ENCODE data around the gene CIAO1. TPM values are rescaled to one million over a fixed set of nuclear protein-coding genes. Genes with fewer than 3 reads are reported as not detected.
A peak's percentile ranks its signal among the peaks of the same experiment; 100 is the strongest.

The CIAO1 gene
- total and polyA plus RNA-seq, 2 donors (not counting 1 experiment from before 2014, with no cell fraction given) = 74.8 to 85.4 TPM

- Histone ChIP-seq H4K20me1 (ENCODE audit: control insufficient read depth, insufficient read depth, low read length, poor library complexity, severe bottlenecking) (no peaks in the 10 kb centered on the region), H3K9ac (ENCODE audit: low read length) (peak overlapping the region; percentile 62), H3K27me3 (replicated peaks in 1 of 4; ENCODE audit: control extremely low read depth in 1 of 4, control insufficient read depth in 3 of 4, insufficient read depth in 4 of 4, low read length in 3 of 4) (no peaks in the 10 kb centered on the region), H3K4me1 (ENCODE audit: control insufficient read depth in 2 of 2, insufficient read depth in 2 of 2, low read length in 2 of 2) (peaks cover 34 to 51% of the 10 kb centered on the region in 2 donors), H3K4me3 (ENCODE audit: control extremely low read depth in 1 of 5, extremely low read depth in 1 of 5, insufficient read depth in 1 of 5, low read depth in 2 of 5, low read length in 4 of 5) (peak overlapping the region; percentile 4 to 42 (median 38)), H2AFZ (ENCODE audit: insufficient read depth, low read depth, low read length, poor library complexity, severe bottlenecking) (peak overlapping the region; percentile 79), H3K79me2 (ENCODE audit: control insufficient read depth, insufficient read depth, low read length) (peaks cover 4% of the 10 kb centered on the region), H3K9me3 (ENCODE audit: control extremely low read depth in 1 of 3, control insufficient read depth in 2 of 3, insufficient read depth in 1 of 3, low read length in 2 of 3) (peaks cover 0 to 12% (median 3%) of the 10 kb centered on the region in 3 donors), H3K36me3 (replicated peaks in 1 of 2; ENCODE audit: control extremely low read depth in 1 of 2, control insufficient read depth in 1 of 2, extremely low read depth in 1 of 2, insufficient read depth in 2 of 2, low read length in 1 of 2) (peaks cover 0 to 3% of the 10 kb centered on the region in 2 experiments), H3K27ac (ENCODE audit: low read length in 2 of 2) (peak overlapping the region; percentile 77 to 93), H3K4me2 (replicated peaks; ENCODE audit: low read depth, low read length, poor library complexity, severe bottlenecking) (peak overlapping the region; percentile 78)
- peaks cover 46% of the 10 kb centered on the region for H3K4me1 Mint-ChIP-seq
- H3K9me3 Mint-ChIP-seq (ENCODE audit: insufficient read depth) = no peaks in the 10 kb centered on the region
- intact Hi-C loops (cut with micrococcal nuclease) = loop anchor here (1.0 to 2.0 kb wide), 3 partner anchors 17 to 34 kb away; partner anchors contain the start of genes STARD7 and TMEM127
- POLR2A ChIA-PET = interaction anchor here (0.6 to 2.4 kb wide), 6 partner anchors 8 to 114 kb away, joined by 4 to 13 read pairs (median 5); partner anchors contain the start of gene STARD7
- CTCF ChIA-PET = interaction anchor here (0.9 to 2.1 kb wide), 10 partner anchors 9 to 125 kb away, joined by 3 to 9 read pairs (median 4); partner anchors contain the start of genes ASTL, CIAO1 and TMEM127
- H3K27me3 Mint-ChIP-seq = no peaks in the 10 kb centered on the region
- peak overlapping the region; percentile 76 for H3K4me3 Mint-ChIP-seq
- DNase-seq (peak; percentile 67), ATAC-seq (ENCODE audit: low read depth) (peak; percentile 86)
- WGBS (ENCODE audit: insufficient coverage) = no CpG with 5 or more reads among the region's 5 CpGs
- peak overlapping the region; percentile 95 for H3K27ac Mint-ChIP-seq
- no peak for TF ChIP-seq EZH2 (IDR thresholded peaks at IDR 0.05; ENCODE audit: borderline replicate concordance, insufficient read depth, low read depth, low read length, poor library complexity, severe bottlenecking)
- TF ChIP-seq CTCF (IDR thresholded peaks at IDR 0.05) = no peak
Observed at GRCh38 chr2:96241900-96242611, 24.0 kb upstream of the CIAO1 start.

- no peak overlapping the region for H3K4me3 ChIP-seq (ENCODE audit: control extremely low read depth in 1 of 5, extremely low read depth in 1 of 5, insufficient read depth in 1 of 5, low read depth in 2 of 5, low read length in 4 of 5)
- peaks cover 0 to 3% of the 10 kb centered on the region in 2 experiments for H3K36me3 ChIP-seq (replicated peaks in 1 of 2; ENCODE audit: control extremely low read depth in 1 of 2, control insufficient read depth in 1 of 2, extremely low read depth in 1 of 2, insufficient read depth in 2 of 2, low read length in 1 of 2)
- no peak overlapping the region for H3K4me2 ChIP-seq (replicated peaks; ENCODE audit: low read depth, low read length, poor library complexity, severe bottlenecking)
- ChIA-PET POLR2A (no interaction called here), CTCF (interaction anchor here (0.7 to 1.1 kb wide), 2 partner anchors 10 to 21 kb away, joined by 3 to 4 read pairs; no protein-coding TSS in a partner anchor)
- Mint-ChIP-seq H3K4me3 (no peak overlapping the region), H3K9me3 (ENCODE audit: insufficient read depth) (no peaks in the 10 kb centered on the region), H3K4me1 (peaks cover 48% of the 10 kb centered on the region), H3K27me3 (no peaks in the 10 kb centered on the region), H3K27ac (no peak overlapping the region)
- H4K20me1 ChIP-seq (ENCODE audit: control insufficient read depth, insufficient read depth, low read length, poor library complexity, severe bottlenecking) = no peaks in the 10 kb centered on the region
- peaks cover 4% of the 10 kb centered on the region for H3K79me2 ChIP-seq (ENCODE audit: control insufficient read depth, insufficient read depth, low read length)
- H3K9me3 ChIP-seq (ENCODE audit: control extremely low read depth in 1 of 3, control insufficient read depth in 2 of 3, insufficient read depth in 1 of 3, low read length in 2 of 3) = peaks cover 0 to 12% (median 3%) of the 10 kb centered on the region in 3 donors
- WGBS (ENCODE audit: insufficient coverage) = 100% methylated on average over 4 of the region's 5 CpGs
- DNase-seq = no peak
- H3K27ac ChIP-seq (ENCODE audit: low read length in 2 of 2) = no peak overlapping the region
- H3K9ac ChIP-seq (ENCODE audit: low read length) = no peak overlapping the region
- no peak overlapping the region for H2AFZ ChIP-seq (ENCODE audit: insufficient read depth, low read depth, low read length, poor library complexity, severe bottlenecking)
- H3K27me3 ChIP-seq (replicated peaks in 1 of 4; ENCODE audit: control extremely low read depth in 1 of 4, control insufficient read depth in 3 of 4, insufficient read depth in 4 of 4, low read length in 3 of 4) = no peaks in the 10 kb centered on the region
- no peak for ATAC-seq (ENCODE audit: low read depth)
- TF ChIP-seq EZH2 (IDR thresholded peaks at IDR 0.05; ENCODE audit: borderline replicate concordance, insufficient read depth, low read depth, low read length, poor library complexity, severe bottlenecking) = no peak
- TF ChIP-seq CTCF (IDR thresholded peaks at IDR 0.05) = no peak
- intact Hi-C loops (cut with micrococcal nuclease) = loop anchor here (2.0 kb wide), 1 partner anchor 21 kb away; the partner anchor contains the start of gene TMEM127
- peaks cover 34 to 51% of the 10 kb centered on the region in 2 donors for H3K4me1 ChIP-seq (ENCODE audit: control insufficient read depth in 2 of 2, insufficient read depth in 2 of 2, low read length in 2 of 2)
Observed at GRCh38 chr2:96243843-96244242, 22.2 kb upstream of the CIAO1 start.
